ENCODE data around the gene TREX2. TPM values are rescaled to one million over a fixed set of nuclear protein-coding genes. Genes with fewer than 3 reads are reported as not detected.

Gene TREX2
- polyA plus RNA-seq, 1 donor (not counting 4 experiments of a cell fraction or from before 2014, with no cell fraction given) = 0.31 TPM

DNA sequence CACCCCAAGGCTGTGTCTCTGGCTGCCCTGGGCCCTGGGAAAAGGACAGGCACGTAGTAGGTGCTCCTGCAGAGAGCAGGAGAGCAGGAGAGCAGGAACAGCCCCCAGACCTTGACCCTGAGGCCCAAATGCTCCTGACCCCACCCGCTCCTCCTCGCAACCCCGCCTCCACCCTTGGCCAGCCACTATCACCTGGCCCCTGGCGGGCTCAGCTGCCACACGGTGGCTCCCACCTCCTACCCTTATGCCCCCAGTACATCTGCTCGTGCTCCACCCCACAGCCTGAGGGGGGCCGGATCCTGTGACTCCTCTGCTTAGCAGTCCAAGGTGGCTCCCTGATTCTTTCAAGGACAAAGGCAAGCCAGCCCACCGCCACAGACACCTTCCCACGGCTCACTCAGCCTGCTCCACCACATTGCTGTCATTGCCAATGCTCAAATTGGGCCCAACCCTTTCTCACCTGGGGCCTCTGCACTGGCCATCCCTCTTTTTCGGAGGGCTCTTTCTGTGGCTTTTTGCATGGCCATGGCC, 30.0 kb upstream of the TREX2 start:
- Histone ChIP-seq H3K27ac (ENCODE audit: control insufficient read depth, insufficient read depth, low read length) (no peak overlapping the region), H3K9me3 (ENCODE audit: control insufficient read depth, low read depth, low read length) (no peaks in the 10 kb centered on the region), H3K4me3 (ENCODE audit: control insufficient read depth in 2 of 3, extremely low read depth in 1 of 3, insufficient read depth in 2 of 3, low read depth in 1 of 3, low read length in 3 of 3) (no peak overlapping the region), H3K27me3 (ENCODE audit: control insufficient read depth, extremely low read depth, insufficient read depth, low read length) (peaks cover 3% of the 10 kb centered on the region), H3K79me2 (ENCODE audit: control insufficient read depth, insufficient read depth, low read length) (no peaks in the 10 kb centered on the region), H3K9me1 (ENCODE audit: control insufficient read depth, extremely low read depth, insufficient read depth, low read length) (no peaks in the 10 kb centered on the region), H3K4me1 (ENCODE audit: control insufficient read depth, extremely low read depth, insufficient read depth, low read length) (no peaks in the 10 kb centered on the region), H2AFZ (ENCODE audit: control insufficient read depth, low read length) (no peak overlapping the region), H3K36me3 (ENCODE audit: control insufficient read depth in 2 of 2, extremely low read depth in 1 of 2, insufficient read depth in 2 of 2, low read length in 2 of 2) (no peaks in the 10 kb centered on the region), H4K20me1 (ENCODE audit: control insufficient read depth, extremely low read depth, insufficient read depth, low read length) (no peaks in the 10 kb centered on the region), H3K4me2 (ENCODE audit: control insufficient read depth, extremely low read depth, insufficient read depth, low read depth, low read length) (no peak overlapping the region), H3K9ac (ENCODE audit: control insufficient read depth, extremely low read depth, insufficient read depth, low read length) (no peak overlapping the region)
- no peak for TF ChIP-seq EZH2 (IDR thresholded peaks at IDR 0.05; ENCODE audit: low read length)
- TF ChIP-seq, protein P1, sequence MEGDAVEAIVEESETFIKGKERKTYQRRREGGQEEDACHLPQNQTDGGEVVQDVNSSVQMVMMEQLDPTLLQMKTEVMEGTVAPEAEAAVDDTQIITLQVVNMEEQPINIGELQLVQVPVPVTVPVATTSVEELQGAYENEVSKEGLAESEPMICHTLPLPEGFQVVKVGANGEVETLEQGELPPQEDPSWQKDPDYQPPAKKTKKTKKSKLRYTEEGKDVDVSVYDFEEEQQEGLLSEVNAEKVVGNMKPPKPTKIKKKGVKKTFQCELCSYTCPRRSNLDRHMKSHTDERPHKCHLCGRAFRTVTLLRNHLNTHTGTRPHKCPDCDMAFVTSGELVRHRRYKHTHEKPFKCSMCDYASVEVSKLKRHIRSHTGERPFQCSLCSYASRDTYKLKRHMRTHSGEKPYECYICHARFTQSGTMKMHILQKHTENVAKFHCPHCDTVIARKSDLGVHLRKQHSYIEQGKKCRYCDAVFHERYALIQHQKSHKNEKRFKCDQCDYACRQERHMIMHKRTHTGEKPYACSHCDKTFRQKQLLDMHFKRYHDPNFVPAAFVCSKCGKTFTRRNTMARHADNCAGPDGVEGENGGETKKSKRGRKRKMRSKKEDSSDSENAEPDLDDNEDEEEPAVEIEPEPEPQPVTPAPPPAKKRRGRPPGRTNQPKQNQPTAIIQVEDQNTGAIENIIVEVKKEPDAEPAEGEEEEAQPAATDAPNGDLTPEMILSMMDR (optimal IDR thresholded peaks at IDR 0.05 in 1 of 3, IDR thresholded peaks at IDR 0.05 in 1 of 3, conservative IDR thresholded peaks at IDR 0.05 in 1 of 3; ENCODE audit: extremely low read depth in 1 of 3, insufficient read depth in 2 of 3, low read length in 3 of 3) = no peak
- FAIRE-seq (no peak), DNase-seq (ENCODE audit: low read depth, low spot score) (no peak)
- dilution Hi-C loops (cut with MboI; ENCODE audit: extremely low pct_ligation_motif_present, low sequenced_read_pairs) = no loop called here

DNA sequence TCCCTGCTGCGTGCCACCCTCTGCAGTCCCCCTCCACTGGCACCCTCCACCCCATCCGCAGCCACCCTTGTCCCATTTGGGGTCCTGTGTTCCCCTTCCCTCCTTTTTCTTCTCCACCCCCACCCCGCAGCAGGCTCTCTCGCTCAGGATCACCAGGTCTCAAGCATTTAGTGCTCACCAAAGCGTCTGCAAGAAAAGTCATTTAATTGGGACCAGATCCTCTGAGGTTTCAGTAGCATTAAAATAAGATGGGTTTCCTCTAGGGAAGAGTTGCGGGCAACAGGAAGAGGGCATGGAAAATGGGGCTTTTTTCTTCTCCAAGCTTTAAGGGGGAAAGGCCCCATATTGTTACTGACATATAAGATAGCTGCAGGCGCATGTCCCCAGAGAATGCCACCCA, 29.4 kb upstream of the TREX2 start:
- TF ChIP-seq EZH2 (IDR thresholded peaks at IDR 0.05; ENCODE audit: low read length) = no peak
- TF ChIP-seq, protein P1 (optimal IDR thresholded peaks at IDR 0.05 in 1 of 3, IDR thresholded peaks at IDR 0.05 in 1 of 3, conservative IDR thresholded peaks at IDR 0.05 in 1 of 3; ENCODE audit: extremely low read depth in 1 of 3, insufficient read depth in 2 of 3, low read length in 3 of 3) = no peak
- Histone ChIP-seq H3K4me3 (ENCODE audit: control insufficient read depth in 2 of 3, extremely low read depth in 1 of 3, insufficient read depth in 2 of 3, low read depth in 1 of 3, low read length in 3 of 3) (no peak overlapping the region), H3K27ac (ENCODE audit: control insufficient read depth, insufficient read depth, low read length) (no peak overlapping the region), H3K36me3 (ENCODE audit: control insufficient read depth in 2 of 2, extremely low read depth in 1 of 2, insufficient read depth in 2 of 2, low read length in 2 of 2) (no peaks in the 10 kb centered on the region), H3K27me3 (ENCODE audit: control insufficient read depth, extremely low read depth, insufficient read depth, low read length) (peaks cover 3% of the 10 kb centered on the region), H2AFZ (ENCODE audit: control insufficient read depth, low read length) (no peak overlapping the region), H3K9me3 (ENCODE audit: control insufficient read depth, low read depth, low read length) (no peaks in the 10 kb centered on the region), H4K20me1 (ENCODE audit: control insufficient read depth, extremely low read depth, insufficient read depth, low read length) (no peaks in the 10 kb centered on the region), H3K4me2 (ENCODE audit: control insufficient read depth, extremely low read depth, insufficient read depth, low read depth, low read length) (no peak overlapping the region), H3K9me1 (ENCODE audit: control insufficient read depth, extremely low read depth, insufficient read depth, low read length) (no peaks in the 10 kb centered on the region), H3K4me1 (ENCODE audit: control insufficient read depth, extremely low read depth, insufficient read depth, low read length) (no peaks in the 10 kb centered on the region), H3K9ac (ENCODE audit: control insufficient read depth, extremely low read depth, insufficient read depth, low read length) (no peak overlapping the region), H3K79me2 (ENCODE audit: control insufficient read depth, insufficient read depth, low read length) (no peaks in the 10 kb centered on the region)
- dilution Hi-C loops (cut with MboI; ENCODE audit: extremely low pct_ligation_motif_present, low sequenced_read_pairs) = no loop called here
- DNase-seq (ENCODE audit: low read depth, low spot score) (no peak), FAIRE-seq (no peak)
